Pancreas (tissue), 10 donors: ENCODE results near the gene MFSD2B. TPM values are rescaled to one million over a fixed set of nuclear protein-coding genes. Genes with fewer than 3 reads are reported as not detected.

ENCODE experiments used
- ATAC-seq, 4 donors: fragments of 200-7000 bp; cut with Tn5 transposase; one replicate each; pipeline versions ENCODE4 v1.8.0 to v1.9.1; 2020; ENCODE audit warnings: mild to moderate bottlenecking in 4 of 4, moderate library complexity in 4 of 4
- DNase-seq, 6 donors: peaks; one replicate each; pipeline ENCODE4 v3.0.0-alpha.2; 2020
- FAIRE-seq: peaks from 2 replicates; lab custom pipeline; 2012; peaks lifted over from hg19 to GRCh38; lab: Jason Lieb, UNC
- H3K27ac ChIP-seq, 4 donors: fragments of 200-600 bp; sonication (generic); 1 replicate in 3 of 4; 2 replicates in 1 of 4; pipeline versions ENCODE4 v1.5.0 to v1.8.0; 2020
- H3K27me3 ChIP-seq, 4 donors: fragments of 200-600 bp; one replicate each; pipeline ENCODE4 v1.8.0; 2021
- H3K36me3 ChIP-seq, 3 donors: fragments of 200-600 bp; sonication (generic) in 1 of 3; one replicate each; pipeline versions ENCODE4 v1.5.0 to v1.8.0; 2020 to 2021
- H3K4me1 ChIP-seq, 3 donors: fragments of 200-600 bp; one replicate each; pipeline ENCODE4 v1.8.0; 2021
- H3K4me3 ChIP-seq, 4 donors: fragments of 200-600 bp; sonication (generic) in 2 of 4; one replicate each; pipeline versions ENCODE4 v1.5.0 to v1.8.0; 2020 to 2021
- H3K9me3 ChIP-seq, 4 donors: fragments of 200-600 bp; one replicate each; pipeline ENCODE4 v1.8.0; 2021
- CTCF ChIP-seq, 4 donors: fragments of 200-600 bp; sonication (generic) in 3 of 4; IDR thresholded peaks; one replicate each; pipeline versions ENCODE4 v1.5.0 to v1.8.0; 2021; ENCODE audit warnings: antibody characterized with exemption in 4 of 4
- WGBS, 2 donors: extraction: QIAGEN DNeasy Blood & Tissue Kit; methylation state at CpG; one replicate each; pipeline ENCODE4 v1.1.7; 2013; 5-methylcytosine and 5-hydroxymethylcytosine counted together
- intact Hi-C, 3 donors: fragments of 100-400 bp; cut with DNase I; formaldehyde crosslinking; loops; one replicate each; pipeline versions ENCODE4 v1.11.1 to v1.14.2; 2022
- polyA plus RNA-seq, 2 donors: library from polyadenylated mRNA; stranded (reverse); fragments of 200-250 nt; gene quantifications; one replicate each; pipeline ENCODE4 v1.2.3, GENCODE V29; 2013
- total RNA-seq, 6 donors: library from RNA; stranded (reverse); fragmentation: NEBNext Ultra II Directional in 4 of 6; extraction: Animal tissue kit (Norgen Biotek cat#: 25700) in 4 of 6; gene quantifications; one replicate each; pipeline versions ENCODE4 v1.2.1 to v1.2.4, GENCODE V29; 2021 to 2023
- donor health status: healthy with polysubstance abuse.
- donor health status: DM: no; HTN: no; CAD: no; lungs with moderate emphysema.
- donor health status: DM: no; HTN: no; CAD: no.
- donor health status: control.
- donor health status: control.
- donor health status: Bipolar disorder and iron deficiency.
- donor health status: DM: yes; HTN: yes; CAD: no.
- donor health status: DM: no; HTN: no; CAD: no.
- donor health status: DM: no; HTN: no; CAD: no.
- donor health status: DM: yes; HTN: yes; CAD: no.

The MFSD2B gene
- total and polyA plus RNA-seq, 8 donors = 0.07 to 0.47 (median 0.12) TPM; not detected in 5

- Histone ChIP-seq H3K27ac (no peak overlapping the region), H3K27me3 (no peaks in the 10 kb centered on the region), H3K9me3 (no peaks in the 10 kb centered on the region), H3K4me3 (no peak overlapping the region), H3K36me3 (peaks cover 0 to 21% (median 0%) of the 10 kb centered on the region in 3 donors), H3K4me1 (peaks cover 0 to 17% (median 0%) of the 10 kb centered on the region in 3 donors)
- DNase-seq = no peak
- TF ChIP-seq CTCF (IDR thresholded peaks at IDR 0.05) = no peak
- intact Hi-C loops = no loop called here
- no peak for FAIRE-seq
- 86 to 91% methylated on average over 6 of the region's 6 CpGs for WGBS, 2 donors
- ATAC-seq = no peak
Observed at GRCh38 chr2:24073816-24074215, 63.9 kb downstream of the MFSD2B start.

GRCh38 chr2:24075259-24075658, 65.4 kb downstream of the MFSD2B start:
- peaks cover 0 to 25% (median 0%) of the 10 kb centered on the region in 3 donors for H3K36me3 ChIP-seq
- no peak for TF ChIP-seq CTCF (IDR thresholded peaks at IDR 0.05)
- FAIRE-seq = no peak
- ATAC-seq = no peak
- WGBS, 2 donors = 46 to 51% methylated on average over 5 of the region's 5 CpGs
- no peaks in the 10 kb centered on the region for H3K27me3 ChIP-seq
- H3K9me3 ChIP-seq = no peaks in the 10 kb centered on the region
- no peak for DNase-seq
- H3K4me3 ChIP-seq = peak overlapping the region; percentile 37 to 76 (median 58)
- peaks cover 0 to 17% (median 0%) of the 10 kb centered on the region in 3 donors for H3K4me1 ChIP-seq
- H3K27ac ChIP-seq = peak overlapping the region in 1 of 4 donors; percentile 92
- intact Hi-C loops = no loop called here

Other genes starting within 250 kb of the MFSD2B start
- 10 to 100 TPM in 2 of 6 donors, 1 to 10 TPM in 4; 7.4 to 15.6 (median 9.9) TPM for gene ATAD2B, start 83.0 kb upstream of the MFSD2B start, total RNA-seq
- 1 to 10 TPM; 4.1 to 4.4 TPM for gene ATAD2B, start 83.0 kb upstream of the MFSD2B start, polyA plus RNA-seq
- gene UBXN2A, start 69.6 kb upstream of the MFSD2B start, total RNA-seq = 1 to 10 TPM; 3.4 to 9.0 (median 5.2) TPM
- gene UBXN2A, start 69.6 kb upstream of the MFSD2B start, polyA plus RNA-seq = 1 to 10 TPM; 2.4 to 4.9 TPM
- 1 to 10 TPM; 2.2 to 8.5 (median 3.1) TPM for gene WDCP, start 37.3 kb downstream of the MFSD2B start, total RNA-seq
- 1 to 10 TPM in 1 of 2 donors, under 1 TPM in 1; 0.84 to 1.7 TPM for gene WDCP, start 37.3 kb downstream of the MFSD2B start, polyA plus RNA-seq
- 1 to 10 TPM; 2.6 to 8.1 (median 4.4) TPM for gene FKBP1B, start 39.7 kb downstream of the MFSD2B start, total RNA-seq
- 10 to 100 TPM in 1 of 2 donors, 1 to 10 TPM in 1; 9.9 to 25.6 TPM for gene FKBP1B, start 39.7 kb downstream of the MFSD2B start, polyA plus RNA-seq
- 10 to 100 TPM; 16.7 to 35.7 (median 29.2) TPM for gene SF3B6, start 66.2 kb downstream of the MFSD2B start, total RNA-seq
- 10 to 100 TPM; 35.6 to 65.4 TPM for gene SF3B6, start 66.2 kb downstream of the MFSD2B start, polyA plus RNA-seq
- 10 to 100 TPM; 17.0 to 30.2 (median 21.6) TPM for gene TP53I3, start 74.7 kb downstream of the MFSD2B start, total RNA-seq
- 10 to 100 TPM; 39.8 to 43.0 TPM for gene TP53I3, start 74.7 kb downstream of the MFSD2B start, polyA plus RNA-seq
- under 1 TPM; 0.16 to 0.52 (median 0.38) TPM for gene PFN4, start 113.2 kb downstream of the MFSD2B start, total RNA-seq
- under 1 TPM; 0.53 to 0.63 TPM for gene PFN4, start 113.2 kb downstream of the MFSD2B start, polyA plus RNA-seq
- 10 to 100 TPM in 1 of 6 donors, 1 to 10 TPM in 5; 5.8 to 13.8 (median 8.2) TPM for gene FAM228B, start 113.4 kb downstream of the MFSD2B start, total RNA-seq
- 10 to 100 TPM; 16.2 to 31.4 TPM for gene FAM228B, start 113.4 kb downstream of the MFSD2B start, polyA plus RNA-seq
- gene FAM228A, start 165.0 kb downstream of the MFSD2B start, total RNA-seq = under 1 TPM in 5 of 6 donors, not detected in 1; 0.19 to 0.47 (median 0.32) TPM
- gene FAM228A, start 165.0 kb downstream of the MFSD2B start, polyA plus RNA-seq = under 1 TPM; 0.34 to 0.56 TPM